Vagina (tissue), 2 donors: ENCODE results near the gene SLC39A11.

Experiments
- CTCF ChIP-seq, 3 experiments: fragments of 450-650 bp in 2 of 3; fragments of 200-600 bp in 1 of 3; sonication (generic) in 1 of 3; IDR thresholded peaks; one replicate each; pipeline ENCODE4 v1.5.1; 2017 to 2019; ENCODE audit warnings: antibody characterized with exemption in 3 of 3, mild to moderate bottlenecking in 2 of 3, moderate library complexity in 2 of 3
- POLR2AphosphoS5 ChIP-seq, 2 donors: sonication (generic); formaldehyde crosslinking; IDR thresholded peaks; one replicate each; pipeline ENCODE4 v1.9.0; 2017; ENCODE audit warnings: antibody characterized with exemption in 2 of 2, mild to moderate bottlenecking in 2 of 2, low read depth in 1 of 2; ENCODE audit not compliant: insufficient read depth in 1 of 2

DNA sequence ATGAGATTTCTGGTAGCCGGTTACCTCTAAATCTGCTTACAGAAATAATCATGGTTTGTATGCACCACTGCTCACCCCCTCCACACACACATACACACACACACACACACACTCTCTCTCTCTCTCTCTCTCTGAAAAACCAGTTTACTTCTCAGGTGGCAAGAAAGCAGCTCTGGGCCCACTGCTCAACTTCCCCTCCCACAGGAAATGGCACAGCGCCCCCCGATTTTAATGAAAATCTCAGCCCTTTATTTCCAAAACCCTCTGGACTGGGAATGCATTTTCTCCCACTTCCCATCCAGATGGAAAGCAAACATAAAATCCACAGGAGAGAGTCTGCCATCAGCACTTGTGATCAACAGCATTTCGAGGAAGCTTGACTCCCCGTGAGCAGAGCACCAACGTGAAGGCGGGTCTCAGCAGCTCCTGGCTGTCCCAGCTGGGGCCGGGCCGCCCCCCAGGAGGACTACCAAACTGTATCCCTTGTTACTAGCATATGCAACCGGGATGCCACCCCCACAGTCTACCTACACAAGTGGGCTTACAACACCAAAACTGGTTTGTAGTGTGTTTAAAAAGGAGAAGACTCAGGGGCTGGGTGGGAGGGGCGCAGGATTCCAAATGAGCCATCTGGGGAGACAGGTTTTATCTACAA is 121.1 kb downstream of the SLC39A11 start:
- TF ChIP-seq CTCF (IDR thresholded peaks at IDR 0.05) (no peak), POLR2AphosphoS5 (IDR thresholded peaks at IDR 0.05; ENCODE audit: insufficient read depth in 1 of 2, low read depth in 1 of 2) (no peak)
